NCI-H187 treated with DMSO at 0.1 percent for 48 hours (cell line): ENCODE measurements around the gene FLOT2.
"Not testable (repeated sequence)": the region's sequence is repeated elsewhere in the genome, so short reads cannot be mapped to it uniquely, and the experiment has no call there.

ENCODE experiments used
- DNase-seq: peaks from one replicate; lab custom pipeline; 2025; lab: John Stamatoyannopoulos, UW

FLOT2 gene

DNA sequence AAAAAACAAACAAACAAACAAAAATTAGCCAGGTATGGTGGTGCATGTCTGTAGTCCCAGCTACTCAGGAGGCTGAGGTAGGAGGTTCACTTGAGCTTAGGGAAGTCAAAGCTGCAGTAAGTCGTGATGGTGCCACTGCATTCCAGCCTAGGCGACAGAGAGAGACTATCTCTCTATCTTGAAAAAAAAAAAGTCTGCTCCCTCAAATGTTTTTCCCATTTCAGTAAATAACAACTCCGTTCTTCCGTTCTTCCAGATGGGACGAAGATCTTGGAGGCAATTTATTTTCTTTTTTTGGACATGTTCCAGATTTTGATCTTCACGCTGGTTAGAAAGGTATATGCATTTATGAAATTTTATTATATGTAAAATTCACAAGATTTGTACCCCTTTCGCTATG, 23.7 kb downstream of the FLOT2 start:
- DNase-seq: no peak

DNA sequence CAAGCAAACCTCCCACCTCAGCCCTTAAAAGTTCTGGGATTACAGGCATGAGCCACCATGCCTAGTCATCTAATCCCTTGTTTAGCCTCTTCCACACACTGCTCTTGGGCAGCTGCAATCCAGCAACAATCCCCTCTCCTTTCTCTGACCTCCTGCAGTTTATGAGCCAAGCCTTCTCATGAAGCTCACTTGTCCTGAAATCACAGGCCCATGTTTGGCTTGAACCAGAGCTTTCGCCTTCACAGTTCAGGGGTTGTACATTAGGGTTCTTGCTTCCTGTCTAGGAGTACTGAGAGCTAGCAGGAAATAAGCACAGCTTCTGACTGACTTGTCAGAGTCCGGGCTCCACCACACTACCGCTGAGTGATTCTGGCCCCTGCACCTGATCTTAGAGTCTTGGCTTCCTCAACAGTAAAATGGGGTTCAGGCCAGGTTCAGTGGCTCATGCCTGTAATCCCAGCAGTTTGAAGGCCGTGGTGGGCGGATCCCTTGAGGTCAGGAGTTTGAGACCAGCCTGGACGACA, 26.4 kb downstream of the FLOT2 start:
- DNase-seq: no peak

DNA sequence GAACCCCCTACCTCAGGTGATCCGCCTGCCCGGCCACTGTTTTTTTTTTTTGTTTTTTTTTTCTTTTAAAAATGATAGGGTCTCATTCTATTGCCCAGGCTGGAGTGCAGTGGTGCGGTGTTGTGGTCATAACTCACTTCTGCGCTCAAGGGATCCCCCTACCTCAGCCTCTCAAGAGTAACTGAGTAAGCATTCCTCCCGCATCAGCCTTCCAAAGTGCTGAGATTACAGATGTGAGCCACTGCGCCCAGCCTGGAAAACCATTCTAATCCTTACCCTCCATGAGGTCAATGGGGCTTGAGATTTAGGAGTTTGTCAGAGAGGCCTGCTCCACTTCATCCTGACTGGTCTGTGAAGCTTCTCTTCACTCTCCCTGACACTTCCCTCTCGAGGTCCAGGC, 30.3 kb downstream of the FLOT2 start:
- DNase-seq: no peak

DNA sequence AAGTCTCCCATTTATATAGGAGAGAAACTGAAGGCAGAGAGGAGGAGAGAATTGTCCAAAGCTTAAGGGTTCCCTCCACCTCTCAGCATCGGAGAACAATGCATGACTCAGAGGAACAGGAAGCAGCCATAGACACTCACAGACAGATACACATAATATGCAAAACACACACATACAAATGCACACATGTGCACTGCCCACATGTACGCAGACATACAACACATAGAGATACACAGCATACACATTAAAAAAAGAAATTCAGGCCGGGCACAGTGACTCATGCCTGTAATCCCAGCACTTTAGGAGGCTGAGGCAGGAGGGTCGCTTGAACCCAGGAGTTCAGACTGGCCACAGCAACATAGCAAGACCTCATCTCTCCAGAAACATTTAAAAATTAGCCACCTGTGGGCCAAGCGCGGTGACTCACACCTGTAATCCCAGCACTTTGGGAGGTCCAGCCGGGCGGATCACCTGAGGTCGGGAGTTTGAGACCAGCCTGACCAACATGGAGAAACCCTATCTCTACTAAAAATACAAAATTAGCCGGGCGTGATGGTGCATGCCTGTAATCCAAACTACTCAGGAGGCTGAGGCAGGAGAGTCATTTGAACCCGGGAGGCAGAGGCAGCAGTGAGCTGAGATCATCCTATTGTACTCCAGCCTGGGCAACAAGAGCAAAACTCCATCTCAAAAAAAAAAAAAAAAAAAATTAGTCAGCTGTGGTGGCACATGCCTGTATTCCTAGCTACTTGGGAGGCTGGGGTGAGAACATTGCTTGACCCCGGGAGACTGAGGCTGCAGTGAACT, 31.4 kb downstream of the FLOT2 start:
- DNase-seq: no peak

DNA sequence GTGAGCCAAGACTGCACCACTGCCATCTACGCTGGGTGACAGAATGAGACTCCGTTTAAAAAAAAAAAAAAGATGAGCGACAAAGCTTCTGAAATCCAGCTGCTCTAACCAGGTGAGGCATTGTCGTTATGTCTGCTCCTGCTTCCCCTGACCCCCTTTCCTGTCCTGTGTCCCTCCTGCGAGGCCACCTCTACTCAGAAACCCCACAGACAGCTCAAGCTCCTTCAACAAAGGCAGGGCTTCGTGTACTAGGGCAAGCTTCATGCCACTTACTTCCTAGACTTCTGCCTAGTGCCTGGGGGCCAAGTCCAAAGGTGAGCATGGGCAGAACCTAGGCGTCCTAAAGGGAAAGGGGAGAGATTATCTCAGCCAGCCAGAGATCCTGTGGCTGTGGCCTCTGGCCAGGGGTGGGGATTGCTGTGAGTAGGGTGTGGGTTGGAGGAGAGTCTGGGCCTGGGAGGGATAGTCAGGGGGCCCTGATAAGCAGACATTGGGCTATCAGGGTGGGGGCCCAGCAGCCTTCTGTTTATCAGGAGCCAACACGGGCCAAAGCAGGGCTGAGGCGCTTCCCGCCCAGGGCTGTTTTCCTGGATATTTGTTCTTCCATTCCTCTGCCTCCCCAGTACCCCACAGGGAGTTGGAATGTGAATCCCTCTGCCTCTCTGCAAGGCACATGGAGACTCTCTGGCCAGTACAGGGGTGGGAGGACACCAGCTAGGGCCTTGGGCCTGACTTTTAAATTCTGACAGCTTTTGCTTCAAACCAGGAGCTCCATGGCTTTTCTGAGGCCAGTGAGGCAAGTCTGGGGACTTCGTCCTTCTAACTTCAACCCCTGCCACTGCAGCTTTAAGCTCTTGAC, 32.3 kb downstream of the FLOT2 start:
- no peak for DNase-seq

DNA sequence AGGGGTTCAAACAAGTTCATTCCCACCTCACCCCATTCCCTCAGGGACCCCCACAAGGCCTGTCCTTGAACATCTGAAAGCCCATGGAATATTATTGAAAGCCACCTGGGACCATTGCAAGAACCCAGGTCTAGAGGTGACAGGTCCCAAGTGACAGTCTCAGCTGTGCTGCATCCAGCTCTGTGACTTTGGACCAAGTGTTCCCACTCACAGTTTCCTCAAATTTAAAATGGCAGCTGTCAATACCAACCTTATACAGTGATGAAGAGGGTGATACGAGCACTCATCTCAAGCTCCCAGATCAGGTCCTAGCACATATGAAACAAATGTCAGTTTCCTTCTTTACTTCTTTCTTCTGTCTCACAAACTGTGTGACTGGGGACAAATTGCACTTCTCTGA, 33.6 kb downstream of the FLOT2 start:
- DNase-seq: no peak

DNA sequence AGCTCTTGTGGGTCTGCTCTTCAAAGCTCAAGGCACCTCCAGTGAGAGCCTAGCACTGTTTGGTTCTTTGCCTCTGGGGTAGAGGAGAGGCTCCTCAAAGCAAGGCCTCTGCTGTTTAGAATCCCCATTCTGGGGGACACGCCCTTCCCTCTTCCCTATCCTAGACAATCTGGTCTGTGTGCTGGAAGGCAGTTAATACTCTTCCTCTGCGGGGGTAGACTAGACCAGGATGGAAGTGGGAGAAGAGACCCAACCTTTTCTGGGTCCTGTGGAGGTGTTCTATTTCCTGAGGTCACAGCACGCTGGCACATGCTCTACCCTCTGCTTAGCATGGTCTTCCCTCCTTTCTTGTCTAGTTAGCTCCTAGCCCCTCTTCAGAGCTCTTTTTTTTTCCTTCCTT, 35.0 kb downstream of the FLOT2 start:
- no peak for DNase-seq

DNA sequence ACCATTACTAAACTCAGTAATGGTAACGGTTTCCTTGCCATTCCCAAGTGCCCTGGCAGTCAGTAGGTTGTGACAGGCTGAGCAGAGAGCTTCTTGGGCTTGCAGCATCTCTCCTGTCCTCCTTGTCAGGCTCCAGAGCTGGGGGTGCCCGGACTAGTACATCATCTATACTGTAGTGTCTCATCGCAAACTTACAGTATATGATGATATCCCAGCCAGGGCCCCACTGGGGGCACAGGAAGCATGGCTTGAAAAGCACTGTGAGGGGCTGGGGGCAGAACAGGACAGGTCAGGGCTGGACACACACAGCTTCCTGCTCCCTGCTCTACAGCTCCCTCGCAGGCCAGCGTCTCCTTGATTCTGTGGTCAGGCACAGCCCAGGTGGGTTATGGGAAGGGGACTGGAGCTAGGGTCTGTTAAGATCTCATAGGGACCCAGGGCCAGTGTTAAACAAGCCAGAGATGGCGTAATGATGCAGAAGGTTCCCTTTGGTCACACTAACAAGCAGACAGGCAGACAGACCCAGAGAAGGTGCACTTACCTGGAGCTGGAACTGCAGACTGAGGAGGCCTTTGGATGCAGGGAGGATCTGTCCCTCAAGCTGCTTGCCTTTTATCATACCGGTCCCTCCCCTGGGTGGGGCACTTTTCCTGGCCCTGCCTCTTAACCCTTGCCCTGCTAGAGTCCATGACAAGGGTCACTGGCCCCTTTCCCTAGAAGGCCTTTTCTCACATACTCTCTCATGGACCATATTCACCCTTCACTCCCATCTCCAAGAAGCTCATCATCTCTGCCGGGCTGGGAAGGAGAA, 35.9 kb downstream of the FLOT2 start:
- DNase-seq: no peak

DNA sequence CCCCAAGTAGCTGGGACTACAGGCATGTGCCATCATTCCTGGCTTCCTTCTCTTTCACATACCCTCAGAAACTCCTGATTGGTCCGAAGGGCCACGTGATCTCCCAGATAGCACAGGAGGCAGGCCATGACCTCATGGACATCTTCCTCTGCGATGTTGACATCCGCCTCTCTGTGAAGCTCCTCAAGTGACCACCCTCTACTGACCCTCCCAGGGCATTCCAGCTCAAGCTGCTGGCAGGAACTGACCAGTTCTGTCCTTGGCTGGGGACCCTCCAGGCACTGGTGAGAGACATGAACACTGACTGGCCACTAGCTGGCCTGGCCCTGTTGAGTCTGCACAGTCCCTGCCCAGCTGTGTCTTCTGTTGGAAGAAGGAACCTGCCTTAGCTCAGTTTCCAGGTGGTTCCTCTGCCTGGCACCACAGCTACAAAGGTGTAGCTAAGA, 37.1 kb downstream of the FLOT2 start:
- DNase-seq: no peak

DNA sequence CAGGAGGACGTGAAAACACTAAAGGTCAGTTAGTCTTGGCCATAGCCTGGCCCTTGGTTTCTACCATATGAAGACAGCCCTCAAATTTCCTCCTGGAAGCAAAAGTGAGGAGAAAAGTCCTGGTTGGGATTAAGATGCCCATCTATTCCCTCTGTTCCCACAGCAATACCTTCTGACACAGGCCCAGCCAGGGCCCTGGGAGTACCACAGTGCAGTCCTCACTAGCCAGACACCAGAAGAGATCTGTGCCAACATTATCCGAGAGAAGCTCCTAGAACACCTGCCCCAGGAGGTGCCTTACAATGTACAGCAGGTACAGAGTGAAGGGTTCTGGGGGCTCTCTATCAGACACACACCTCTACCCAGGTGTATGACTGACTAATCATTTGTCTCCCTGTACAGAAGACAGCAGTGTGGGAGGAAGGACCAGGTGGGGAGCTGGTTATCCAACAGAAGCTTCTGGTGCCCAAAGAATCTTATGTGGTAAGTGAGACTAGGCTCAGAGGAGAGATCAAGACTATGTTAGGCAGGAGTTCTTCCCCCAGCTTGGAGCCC, 38.7 kb downstream of the FLOT2 start:
- no peak for DNase-seq

DNA sequence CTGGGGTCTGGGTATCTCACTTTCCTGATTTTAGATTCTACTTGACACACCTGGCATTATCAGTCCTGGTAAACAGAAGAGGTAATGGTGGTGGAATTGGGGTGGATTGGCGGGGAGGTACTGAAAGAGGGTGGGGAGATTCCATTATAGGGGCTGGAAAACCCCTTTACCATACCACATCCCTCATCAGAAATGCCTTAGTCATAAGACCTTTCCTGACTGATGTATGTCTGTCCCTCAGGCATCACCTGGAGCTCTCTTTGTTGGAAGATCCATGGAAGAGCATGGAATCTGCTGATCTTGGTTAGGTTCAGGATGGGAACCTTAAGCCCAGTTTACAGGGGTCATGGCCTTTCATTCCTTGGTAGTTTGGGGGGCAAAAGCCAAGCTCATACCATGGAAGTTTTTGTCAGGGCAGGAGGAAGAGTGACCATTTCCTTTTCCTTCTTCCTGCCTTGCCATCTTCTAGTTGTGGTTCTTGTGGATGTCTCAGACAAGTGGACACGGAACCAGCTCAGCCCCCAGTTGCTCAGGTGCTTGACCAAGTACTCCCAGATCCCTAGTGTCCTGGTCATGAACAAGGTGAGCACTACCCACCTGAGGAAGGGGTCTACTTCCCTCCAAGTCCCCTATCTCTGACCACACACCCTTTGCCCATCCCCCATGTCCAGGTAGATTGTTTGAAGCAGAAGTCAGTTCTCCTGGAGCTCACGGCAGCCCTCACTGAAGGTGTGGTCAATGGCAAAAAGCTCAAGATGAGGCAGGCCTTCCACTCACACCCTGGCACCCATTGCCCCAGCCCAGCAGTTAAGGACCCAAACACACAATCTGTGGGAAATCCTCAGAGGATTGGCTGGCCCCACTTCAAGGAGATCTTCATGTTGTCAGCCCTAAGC, 39.4 kb downstream of the FLOT2 start:
- no peak for DNase-seq

DNA sequence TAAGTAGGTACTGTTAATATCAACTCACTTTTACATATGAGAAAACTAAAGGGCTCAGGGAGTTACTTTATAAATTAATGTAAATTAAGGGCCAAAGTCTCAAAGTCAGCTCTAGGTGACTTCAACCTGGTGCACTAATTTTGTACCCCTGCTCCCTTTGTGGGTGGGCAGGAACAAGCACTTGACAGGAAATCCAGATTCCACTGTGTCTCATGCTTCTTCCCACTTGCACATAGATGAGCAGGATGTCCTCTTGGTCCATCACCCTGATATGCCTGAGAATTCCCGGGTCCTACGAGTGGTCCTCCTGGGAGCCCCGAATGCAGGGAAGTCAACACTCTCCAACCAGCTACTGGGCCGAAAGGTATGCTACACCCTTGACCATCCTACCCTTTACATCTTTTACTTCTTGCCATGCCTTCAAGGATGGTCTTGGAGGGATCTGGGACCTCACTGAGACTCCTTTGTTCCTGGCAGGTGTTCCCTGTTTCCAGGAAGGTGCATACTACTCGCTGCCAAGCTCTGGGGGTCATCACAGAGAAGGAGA, 41.4 kb downstream of the FLOT2 start:
- no peak for DNase-seq

DNA sequence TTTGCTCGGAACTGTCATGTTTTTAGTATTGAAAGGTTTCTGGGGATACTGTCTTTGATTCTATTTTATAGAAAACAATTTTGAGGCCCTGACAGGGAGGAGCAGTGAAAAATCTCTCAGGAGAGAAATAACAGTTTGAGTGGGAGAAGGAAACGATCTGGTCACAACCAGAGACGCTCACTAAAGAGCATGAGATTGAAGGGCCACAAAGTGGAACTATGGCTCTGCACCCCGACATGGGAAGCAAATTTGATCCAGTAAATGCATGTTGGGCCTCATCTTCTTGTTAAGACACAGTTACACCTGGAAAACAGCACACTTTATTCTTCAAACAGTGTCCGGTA, 42.2 kb downstream of the FLOT2 start:
- no peak for DNase-seq

DNA sequence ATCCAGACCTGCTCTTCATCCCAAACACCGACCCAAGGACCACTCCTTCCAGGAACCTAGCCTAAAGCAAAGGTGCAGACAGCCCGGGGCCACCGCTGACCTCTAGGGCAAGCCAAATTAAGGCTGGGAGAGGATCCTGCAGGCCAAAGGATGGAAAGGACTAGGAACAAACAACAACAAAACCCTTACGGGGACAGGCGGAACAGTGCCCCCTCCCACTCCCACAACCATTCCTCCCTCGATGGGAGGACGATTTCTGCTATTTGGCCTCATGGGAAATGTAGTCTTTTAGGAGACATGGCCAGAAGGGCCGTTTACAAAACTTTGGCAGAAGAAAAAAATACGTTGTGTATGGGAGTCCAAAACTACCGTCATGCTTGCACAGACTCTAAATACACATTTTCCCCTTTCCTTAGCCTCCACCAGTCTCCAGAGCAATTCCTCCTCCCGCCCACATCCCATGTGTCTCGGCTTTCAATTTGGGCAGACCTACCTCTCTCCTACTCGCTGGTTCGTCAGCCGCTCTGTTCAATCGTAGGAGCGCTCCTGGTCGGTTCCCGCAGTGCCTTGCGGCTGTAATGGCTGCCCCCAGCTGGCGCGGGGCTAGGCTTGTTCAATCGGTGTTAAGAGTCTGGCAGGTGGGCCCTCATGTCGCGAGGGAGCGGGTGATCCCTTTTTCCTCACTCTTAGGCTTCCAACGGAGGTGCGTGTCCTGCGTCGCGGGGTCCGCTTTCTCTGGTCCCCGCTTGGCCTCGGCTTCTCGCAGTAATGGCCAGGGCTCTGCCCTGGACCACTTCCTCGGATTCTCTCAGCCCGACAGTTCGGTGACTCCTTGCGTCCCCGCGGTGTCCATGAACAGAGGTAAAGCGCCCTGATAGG, 42.8 kb downstream of the FLOT2 start, which contains the start of gene ERAL1:
Gene ERAL1, plus strand, starts transcription at position 560 of the 879 bp plus-strand sequence. Its CDS starts 19 bp downstream, at position 579.
- peak; percentile 27 for DNase-seq

DNA sequence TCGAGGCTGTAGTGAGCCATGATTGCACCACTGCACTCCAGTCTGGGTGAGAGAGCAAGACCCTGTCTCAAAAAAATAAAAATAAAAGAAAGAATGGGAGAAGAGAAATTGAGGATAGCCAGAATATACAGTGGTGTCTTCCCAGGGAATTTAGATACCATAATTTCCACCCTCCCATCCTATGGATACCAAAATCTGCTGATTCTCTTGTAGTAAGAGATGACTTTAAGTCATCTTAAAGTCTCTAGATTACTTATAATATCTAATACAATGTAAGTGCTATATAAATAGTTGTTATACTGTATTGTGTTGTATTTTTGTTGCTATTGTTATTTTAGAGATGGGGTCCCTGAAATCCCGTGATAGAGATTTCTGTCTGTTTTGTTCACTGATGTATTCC, 44.2 kb downstream of the FLOT2 start:
- DNase-seq: no peak

DNA sequence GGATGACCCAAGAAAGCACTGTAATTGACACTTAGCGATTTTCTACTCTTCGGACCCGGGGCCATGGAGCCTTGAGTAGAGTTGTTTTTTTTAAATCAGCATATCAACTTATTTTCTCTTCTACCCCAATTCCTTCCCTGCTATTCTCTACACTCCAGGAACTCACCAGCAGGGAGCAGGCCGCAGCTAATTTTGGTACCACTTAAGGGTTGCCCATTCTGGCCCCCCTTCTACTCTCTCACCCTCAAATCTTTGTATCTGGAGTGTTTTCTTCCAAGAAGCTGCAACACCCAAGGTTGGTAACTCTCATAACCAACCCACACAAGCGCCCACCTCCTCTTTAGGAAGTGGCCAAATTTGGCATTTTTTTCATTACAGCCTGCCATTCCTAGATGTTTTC, 48.3 kb downstream of the FLOT2 start:
- DNase-seq: no peak

DNA sequence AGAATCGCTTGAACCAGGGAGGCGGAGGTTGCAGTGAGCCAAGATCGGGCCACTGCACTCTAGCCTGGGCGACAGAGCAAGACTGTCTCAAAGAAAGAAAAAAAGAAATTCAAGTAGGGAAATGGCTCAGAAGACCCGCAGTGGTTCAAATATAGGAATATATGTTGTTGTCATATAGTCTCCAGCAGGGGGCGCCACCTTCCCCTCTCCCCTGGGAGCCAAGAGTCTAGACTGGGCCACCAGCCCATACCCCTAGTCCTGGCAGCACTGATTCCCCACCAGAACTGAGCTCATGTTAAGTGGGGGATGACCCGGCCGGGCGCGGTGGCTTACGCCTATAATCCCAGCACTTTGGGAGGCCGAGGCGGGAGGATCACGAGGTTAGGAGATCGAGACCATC, 48.9 kb downstream of the FLOT2 start:
- not testable (repeated sequence) for DNase-seq

DNA sequence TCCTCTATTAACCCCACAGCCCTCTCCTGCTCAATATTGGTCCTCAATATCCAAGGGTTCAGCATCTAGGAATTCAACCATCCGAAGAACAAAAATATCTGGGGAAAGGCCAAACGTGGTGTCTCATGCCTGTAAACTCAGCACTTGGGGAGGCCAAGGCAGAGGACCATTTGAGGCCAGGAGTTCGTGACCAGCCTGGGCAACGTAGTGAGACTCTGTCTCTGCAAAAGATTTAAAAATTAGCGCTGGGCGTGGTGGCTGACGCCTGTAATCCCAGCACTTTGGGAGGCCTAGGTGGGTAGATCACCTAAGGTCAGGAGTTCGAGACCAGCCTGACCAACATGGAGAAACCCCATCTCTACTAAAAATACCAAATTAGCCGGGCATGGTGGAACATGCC, 50.8 kb downstream of the FLOT2 start:
- DNase-seq: not testable (repeated sequence)

DNA sequence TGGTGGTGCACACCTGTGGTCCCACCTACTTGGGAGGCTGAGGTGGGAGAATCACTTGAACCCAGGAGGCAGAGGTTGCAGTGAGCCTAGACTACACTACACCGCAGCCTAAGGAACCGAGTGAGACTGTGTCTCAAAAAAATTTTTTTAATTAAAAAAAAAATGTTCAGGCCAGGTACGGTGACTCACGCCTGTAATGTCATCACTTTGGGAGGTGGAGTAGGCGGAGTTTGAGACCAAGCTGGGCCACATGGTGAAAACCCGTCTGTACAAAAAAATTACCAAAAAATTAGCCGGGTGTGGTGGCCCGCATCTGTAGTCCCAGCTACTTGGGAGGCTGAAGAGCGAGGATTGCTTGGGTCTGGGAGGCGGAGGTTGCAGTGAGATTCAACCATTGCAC, 51.3 kb downstream of the FLOT2 start:
- no peak for DNase-seq

DNA sequence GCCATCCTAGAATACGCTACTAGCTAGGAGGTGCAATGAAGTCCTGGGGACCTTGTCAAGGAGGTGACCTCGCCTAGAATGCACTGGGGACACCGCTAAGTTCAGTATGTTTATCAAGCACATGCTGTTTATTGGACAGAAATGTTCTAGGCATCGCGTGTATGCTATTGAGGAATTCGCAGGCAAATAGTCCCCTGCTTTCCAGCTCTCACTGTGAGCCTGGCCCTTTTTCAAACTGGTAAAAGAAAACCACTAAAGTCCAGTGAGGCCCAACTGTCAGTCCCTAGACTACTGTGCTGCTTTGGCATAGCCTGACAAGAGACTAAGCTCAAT, 53.8 kb downstream of the FLOT2 start:
- no peak for DNase-seq
